K562 (cell line): ENCODE results near the gene ZNF541. TPM values are rescaled to one million over a fixed set of nuclear protein-coding genes. Genes with fewer than 3 reads are reported as not detected.

ENCODE experiments used
- polyA plus RNA-seq, 8 experiments: library from polyadenylated mRNA; depleted of rRNA in 4 of 8; stranded (reverse) in 5 of 8; unstranded in 3 of 8; fragments of >200 nt; fragmentation: Nextera tagmentation in 2 of 8; fragmentation: Illumina TruSeq in 1 of 8; extraction: Ambion mirVana in 2 of 8; extraction: Trizol in 1 of 8; gene quantifications; 2 replicates each; pipeline versions ENCODE4 v1.2.1 to v1.2.3, GENCODE V29; 2011 to 2014; ENCODE audit warnings: inconsistent platforms in 1 of 8, missing spikeins in 1 of 8
- total RNA-seq, 7 experiments: library from RNA; depleted of rRNA in 6 of 7; stranded (reverse); fragments of >200 nt in 6 of 7; fragmentation: Illumina TruSeq in 2 of 7; extraction: Trizol in 2 of 7; gene quantifications; 2 replicates each; pipeline versions ENCODE4 v1.2.1 to v1.2.3, GENCODE V29; 2011 to 2021; ENCODE audit warnings: low replicate concordance in 1 of 7
- TF ChIP-seq, protein P1 (sequence below): fragments of 200-600 bp; sonication (generic); IDR thresholded peaks from one replicate; pipeline ENCODE4 v1.6.1; 2012; ENCODE audit warnings: mild to moderate bottlenecking, low read depth, low read length, inconsistent platforms

Gene ZNF541
- total and polyA plus RNA-seq, 9 of the 15 experiments (the other 6 are each of a cell fraction or from before 2014, with no cell fraction given) = 0.04 to 0.11 (median 0.05) TPM; not detected in 1

DNA sequence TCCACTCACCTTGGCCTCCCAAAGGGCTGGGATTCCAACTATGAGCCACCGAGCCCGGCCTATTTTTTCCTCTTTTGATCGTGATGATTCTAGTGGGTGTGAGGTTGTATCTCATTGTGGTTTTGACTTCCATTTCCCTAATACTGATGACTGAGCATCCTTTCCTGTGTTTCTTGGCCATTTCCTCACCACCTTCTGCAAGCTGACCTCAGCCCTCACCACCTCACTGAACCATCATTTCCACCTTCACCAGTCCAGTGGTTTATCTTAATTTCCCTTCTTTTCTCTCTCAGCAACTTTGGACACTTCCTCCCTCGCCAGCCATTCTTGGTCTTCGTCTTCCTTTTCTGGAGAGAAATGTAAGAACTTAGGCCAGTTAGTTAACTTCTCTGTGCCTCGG, 23.0 kb upstream of the ZNF541 start (continued):
- TF ChIP-seq, protein P1, sequence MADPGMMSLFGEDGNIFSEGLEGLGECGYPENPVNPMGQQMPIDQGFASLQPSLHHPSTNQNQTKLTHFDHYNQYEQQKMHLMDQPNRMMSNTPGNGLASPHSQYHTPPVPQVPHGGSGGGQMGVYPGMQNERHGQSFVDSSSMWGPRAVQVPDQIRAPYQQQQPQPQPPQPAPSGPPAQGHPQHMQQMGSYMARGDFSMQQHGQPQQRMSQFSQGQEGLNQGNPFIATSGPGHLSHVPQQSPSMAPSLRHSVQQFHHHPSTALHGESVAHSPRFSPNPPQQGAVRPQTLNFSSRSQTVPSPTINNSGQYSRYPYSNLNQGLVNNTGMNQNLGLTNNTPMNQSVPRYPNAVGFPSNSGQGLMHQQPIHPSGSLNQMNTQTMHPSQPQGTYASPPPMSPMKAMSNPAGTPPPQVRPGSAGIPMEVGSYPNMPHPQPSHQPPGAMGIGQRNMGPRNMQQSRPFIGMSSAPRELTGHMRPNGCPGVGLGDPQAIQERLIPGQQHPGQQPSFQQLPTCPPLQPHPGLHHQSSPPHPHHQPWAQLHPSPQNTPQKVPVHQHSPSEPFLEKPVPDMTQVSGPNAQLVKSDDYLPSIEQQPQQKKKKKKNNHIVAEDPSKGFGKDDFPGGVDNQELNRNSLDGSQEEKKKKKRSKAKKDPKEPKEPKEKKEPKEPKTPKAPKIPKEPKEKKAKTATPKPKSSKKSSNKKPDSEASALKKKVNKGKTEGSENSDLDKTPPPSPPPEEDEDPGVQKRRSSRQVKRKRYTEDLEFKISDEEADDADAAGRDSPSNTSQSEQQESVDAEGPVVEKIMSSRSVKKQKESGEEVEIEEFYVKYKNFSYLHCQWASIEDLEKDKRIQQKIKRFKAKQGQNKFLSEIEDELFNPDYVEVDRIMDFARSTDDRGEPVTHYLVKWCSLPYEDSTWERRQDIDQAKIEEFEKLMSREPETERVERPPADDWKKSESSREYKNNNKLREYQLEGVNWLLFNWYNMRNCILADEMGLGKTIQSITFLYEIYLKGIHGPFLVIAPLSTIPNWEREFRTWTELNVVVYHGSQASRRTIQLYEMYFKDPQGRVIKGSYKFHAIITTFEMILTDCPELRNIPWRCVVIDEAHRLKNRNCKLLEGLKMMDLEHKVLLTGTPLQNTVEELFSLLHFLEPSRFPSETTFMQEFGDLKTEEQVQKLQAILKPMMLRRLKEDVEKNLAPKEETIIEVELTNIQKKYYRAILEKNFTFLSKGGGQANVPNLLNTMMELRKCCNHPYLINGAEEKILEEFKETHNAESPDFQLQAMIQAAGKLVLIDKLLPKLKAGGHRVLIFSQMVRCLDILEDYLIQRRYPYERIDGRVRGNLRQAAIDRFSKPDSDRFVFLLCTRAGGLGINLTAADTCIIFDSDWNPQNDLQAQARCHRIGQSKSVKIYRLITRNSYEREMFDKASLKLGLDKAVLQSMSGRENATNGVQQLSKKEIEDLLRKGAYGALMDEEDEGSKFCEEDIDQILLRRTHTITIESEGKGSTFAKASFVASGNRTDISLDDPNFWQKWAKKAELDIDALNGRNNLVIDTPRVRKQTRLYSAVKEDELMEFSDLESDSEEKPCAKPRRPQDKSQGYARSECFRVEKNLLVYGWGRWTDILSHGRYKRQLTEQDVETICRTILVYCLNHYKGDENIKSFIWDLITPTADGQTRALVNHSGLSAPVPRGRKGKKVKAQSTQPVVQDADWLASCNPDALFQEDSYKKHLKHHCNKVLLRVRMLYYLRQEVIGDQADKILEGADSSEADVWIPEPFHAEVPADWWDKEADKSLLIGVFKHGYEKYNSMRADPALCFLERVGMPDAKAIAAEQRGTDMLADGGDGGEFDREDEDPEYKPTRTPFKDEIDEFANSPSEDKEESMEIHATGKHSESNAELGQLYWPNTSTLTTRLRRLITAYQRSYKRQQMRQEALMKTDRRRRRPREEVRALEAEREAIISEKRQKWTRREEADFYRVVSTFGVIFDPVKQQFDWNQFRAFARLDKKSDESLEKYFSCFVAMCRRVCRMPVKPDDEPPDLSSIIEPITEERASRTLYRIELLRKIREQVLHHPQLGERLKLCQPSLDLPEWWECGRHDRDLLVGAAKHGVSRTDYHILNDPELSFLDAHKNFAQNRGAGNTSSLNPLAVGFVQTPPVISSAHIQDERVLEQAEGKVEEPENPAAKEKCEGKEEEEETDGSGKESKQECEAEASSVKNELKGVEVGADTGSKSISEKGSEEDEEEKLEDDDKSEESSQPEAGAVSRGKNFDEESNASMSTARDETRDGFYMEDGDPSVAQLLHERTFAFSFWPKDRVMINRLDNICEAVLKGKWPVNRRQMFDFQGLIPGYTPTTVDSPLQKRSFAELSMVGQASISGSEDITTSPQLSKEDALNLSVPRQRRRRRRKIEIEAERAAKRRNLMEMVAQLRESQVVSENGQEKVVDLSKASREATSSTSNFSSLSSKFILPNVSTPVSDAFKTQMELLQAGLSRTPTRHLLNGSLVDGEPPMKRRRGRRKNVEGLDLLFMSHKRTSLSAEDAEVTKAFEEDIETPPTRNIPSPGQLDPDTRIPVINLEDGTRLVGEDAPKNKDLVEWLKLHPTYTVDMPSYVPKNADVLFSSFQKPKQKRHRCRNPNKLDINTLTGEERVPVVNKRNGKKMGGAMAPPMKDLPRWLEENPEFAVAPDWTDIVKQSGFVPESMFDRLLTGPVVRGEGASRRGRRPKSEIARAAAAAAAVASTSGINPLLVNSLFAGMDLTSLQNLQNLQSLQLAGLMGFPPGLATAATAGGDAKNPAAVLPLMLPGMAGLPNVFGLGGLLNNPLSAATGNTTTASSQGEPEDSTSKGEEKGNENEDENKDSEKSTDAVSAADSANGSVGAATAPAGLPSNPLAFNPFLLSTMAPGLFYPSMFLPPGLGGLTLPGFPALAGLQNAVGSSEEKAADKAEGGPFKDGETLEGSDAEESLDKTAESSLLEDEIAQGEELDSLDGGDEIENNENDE = no peak
